Thymus (tissue), 11 donors: ENCODE data around the gene COL4A2. TPM values are rescaled to one million over a fixed set of nuclear protein-coding genes. Genes with fewer than 3 reads are reported as not detected.

Experiments
- DNase-seq, 9 donors: peaks; one replicate each; pipeline ENCODE4 v3.0.0-alpha.2; 2013; ENCODE audit warnings: low spot score in 9 of 9, low read depth in 6 of 9, missing footprints in 1 of 9
- H3K27ac ChIP-seq, 2 donors: one replicate each; pipeline ENCODE4 v1.5.1; 2013; ENCODE audit warnings: control low read depth in 1 of 2, low read depth in 1 of 2, low read length in 1 of 2, mild to moderate bottlenecking in 1 of 2, moderate library complexity in 1 of 2
- H3K27me3 ChIP-seq, 2 donors: one replicate each; pipeline ENCODE4 v1.5.1; 2013; ENCODE audit warnings: low read length in 1 of 2; ENCODE audit not compliant: control insufficient read depth in 2 of 2, insufficient read depth in 1 of 2
- H3K36me3 ChIP-seq, 2 donors: one replicate each; pipeline ENCODE4 v1.5.1; 2013; ENCODE audit warnings: low read length in 1 of 2, mild to moderate bottlenecking in 1 of 2, moderate library complexity in 1 of 2; ENCODE audit not compliant: control insufficient read depth in 2 of 2, insufficient read depth in 2 of 2
- H3K4me1 ChIP-seq, 2 donors: one replicate each; pipeline ENCODE4 v1.5.1; 2013; ENCODE audit warnings: low read length in 2 of 2; ENCODE audit not compliant: control insufficient read depth in 2 of 2, insufficient read depth in 2 of 2
- H3K4me3 ChIP-seq, 2 donors: one replicate each; pipeline ENCODE4 v1.5.1; 2013; ENCODE audit warnings: low read length in 2 of 2, control low read depth in 1 of 2, mild to moderate bottlenecking in 1 of 2
- H3K9me3 ChIP-seq, 2 donors: one replicate each; pipeline ENCODE4 v1.5.1; 2013; ENCODE audit warnings: low read length in 1 of 2, mild to moderate bottlenecking in 1 of 2; ENCODE audit not compliant: control insufficient read depth in 2 of 2, insufficient read depth in 1 of 2
- WGBS: extraction: QIAGEN DNeasy Blood & Tissue Kit; methylation state at CpG from one replicate; pipeline ENCODE4 v1.1.7; 2013; 5-methylcytosine and 5-hydroxymethylcytosine counted together
- polyA plus RNA-seq: library from polyadenylated mRNA; stranded (reverse); fragments of 200-250 nt; gene quantifications from one replicate; pipeline ENCODE4 v1.2.3, GENCODE V29; 2013
- total RNA-seq: library from RNA; stranded (reverse); fragments of 120-200 nt; gene quantifications from one replicate; pipeline ENCODE4 v1.2.4, GENCODE V29; 2013
- donor health status: healthy.

COL4A2 gene
- total and polyA plus RNA-seq, 2 donors, result 47.2 to 63.1 TPM

- 92% methylated on average over 7 of the region's 7 CpGs for WGBS
- H3K27me3 ChIP-seq, result peaks cover 0 to 2% of the 10 kb centered on the region in 2 donors
- no peak for DNase-seq
- H3K9me3 ChIP-seq, result no peaks in the 10 kb centered on the region
- H3K4me1 ChIP-seq, result peaks cover 0 to 3% of the 10 kb centered on the region in 2 donors
- no peaks in the 10 kb centered on the region for H3K36me3 ChIP-seq
- no peak overlapping the region for H3K27ac ChIP-seq
- no peak overlapping the region for H3K4me3 ChIP-seq
These were observed 52.8 kb downstream of the COL4A2 start for GRCh38 chr13:110359840-110360301.

GRCh38 chr13:110360598-110360997, 53.5 kb downstream of the COL4A2 start:
- Histone ChIP-seq H3K4me3 (no peak overlapping the region), H3K27ac (no peak overlapping the region), H3K36me3 (no peaks in the 10 kb centered on the region), H3K4me1 (peaks cover 0 to 3% of the 10 kb centered on the region in 2 donors), H3K9me3 (no peaks in the 10 kb centered on the region), H3K27me3 (peaks cover 0 to 2% of the 10 kb centered on the region in 2 donors)
- no peak for DNase-seq
- 92% methylated on average over 11 of the region's 11 CpGs for WGBS

DNA sequence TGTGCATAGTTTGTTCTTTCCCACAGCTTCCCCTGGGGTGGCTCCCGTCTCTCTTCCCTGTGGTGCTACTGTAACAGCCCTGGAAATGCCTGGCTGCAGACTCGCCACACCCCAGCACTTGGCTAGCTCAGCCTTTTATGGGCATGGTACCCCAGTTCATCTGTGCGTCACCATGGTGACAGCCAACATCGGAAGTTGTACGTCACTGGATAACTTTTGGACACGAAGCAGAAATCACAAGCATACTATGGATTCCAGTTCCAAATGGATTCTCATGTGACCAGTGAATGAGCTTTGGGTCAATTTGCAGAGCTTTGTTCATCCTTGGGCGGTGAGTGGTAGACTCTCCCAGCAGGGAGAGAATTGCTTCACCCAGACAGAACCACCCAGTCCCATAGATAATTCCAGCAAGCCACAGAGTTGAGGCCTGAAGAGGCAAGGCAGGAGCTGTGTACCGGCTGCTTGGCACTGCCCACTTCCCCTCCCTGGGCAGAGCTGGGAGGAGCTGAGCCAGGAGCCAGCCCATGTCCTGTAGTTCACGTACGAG, 54.4 kb downstream of the COL4A2 start:
- H3K4me1 ChIP-seq, result peaks cover 0 to 3% of the 10 kb centered on the region in 2 donors
- H3K27ac ChIP-seq, result no peak overlapping the region
- no peaks in the 10 kb centered on the region for H3K36me3 ChIP-seq
- no peak for DNase-seq
- WGBS, result 69% methylated on average over 10 of the region's 10 CpGs
- H3K9me3 ChIP-seq, result no peaks in the 10 kb centered on the region
- peaks cover 0 to 2% of the 10 kb centered on the region in 2 donors for H3K27me3 ChIP-seq
- no peak overlapping the region for H3K4me3 ChIP-seq

GRCh38 chr13:110363010-110363409, 55.9 kb downstream of the COL4A2 start:
- Histone ChIP-seq H3K4me1 (peaks cover 0 to 3% of the 10 kb centered on the region in 2 donors), H3K27ac (no peak overlapping the region), H3K9me3 (no peaks in the 10 kb centered on the region), H3K4me3 (no peak overlapping the region), H3K36me3 (no peaks in the 10 kb centered on the region), H3K27me3 (peaks cover 0 to 2% of the 10 kb centered on the region in 2 donors)
- DNase-seq, result no peak
- 89% methylated on average over 8 of the region's 8 CpGs for WGBS

DNA sequence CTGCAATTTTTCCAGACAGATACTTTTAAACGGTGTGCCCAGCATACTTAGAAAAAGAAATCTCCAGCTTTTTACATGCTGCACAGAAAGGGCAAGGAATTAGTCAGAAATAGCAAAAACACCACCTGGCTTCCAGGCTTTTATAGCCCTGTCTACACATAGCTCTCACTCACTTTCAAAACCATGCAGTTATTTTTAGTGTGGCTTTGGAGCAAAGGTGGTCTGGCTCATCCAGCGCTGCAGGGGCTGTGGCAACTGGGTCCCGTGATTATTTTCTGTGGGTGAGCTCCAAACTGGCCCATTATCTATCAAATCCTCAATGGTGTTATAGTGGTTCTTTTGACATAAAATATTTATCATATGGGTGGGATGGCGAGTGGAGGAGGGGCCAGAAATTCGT, 57.0 kb downstream of the COL4A2 start:
- WGBS, result 93% methylated on average over 5 of the region's 5 CpGs
- H3K36me3 ChIP-seq, result no peaks in the 10 kb centered on the region
- H3K4me3 ChIP-seq, result no peak overlapping the region
- no peaks in the 10 kb centered on the region for H3K9me3 ChIP-seq
- H3K27me3 ChIP-seq, result peaks cover 0 to 2% of the 10 kb centered on the region in 2 donors
- no peak for DNase-seq
- peaks cover 0 to 3% of the 10 kb centered on the region in 2 donors for H3K4me1 ChIP-seq
- no peak overlapping the region for H3K27ac ChIP-seq

- Histone ChIP-seq H3K4me1 (no peaks in the 10 kb centered on the region), H3K36me3 (no peaks in the 10 kb centered on the region), H3K27me3 (peaks cover 0 to 2% of the 10 kb centered on the region in 2 donors), H3K4me3 (no peak overlapping the region), H3K9me3 (no peaks in the 10 kb centered on the region), H3K27ac (no peak overlapping the region)
- 86% methylated on average over 3 of the region's 3 CpGs for WGBS
- no peak for DNase-seq
These were observed 58.8 kb downstream of the COL4A2 start for GRCh38 chr13:110365876-110366275.

GRCh38 chr13:110366733-110367132, 59.6 kb downstream of the COL4A2 start:
- no peak for DNase-seq
- H3K27ac ChIP-seq, result no peak overlapping the region
- no peaks in the 10 kb centered on the region for H3K36me3 ChIP-seq
- no peak overlapping the region for H3K4me3 ChIP-seq
- peaks cover 0 to 3% of the 10 kb centered on the region in 2 donors for H3K27me3 ChIP-seq
- no peaks in the 10 kb centered on the region for H3K9me3 ChIP-seq
- H3K4me1 ChIP-seq, result no peaks in the 10 kb centered on the region
- WGBS, result 92% methylated on average over 3 of the region's 3 CpGs

DNA sequence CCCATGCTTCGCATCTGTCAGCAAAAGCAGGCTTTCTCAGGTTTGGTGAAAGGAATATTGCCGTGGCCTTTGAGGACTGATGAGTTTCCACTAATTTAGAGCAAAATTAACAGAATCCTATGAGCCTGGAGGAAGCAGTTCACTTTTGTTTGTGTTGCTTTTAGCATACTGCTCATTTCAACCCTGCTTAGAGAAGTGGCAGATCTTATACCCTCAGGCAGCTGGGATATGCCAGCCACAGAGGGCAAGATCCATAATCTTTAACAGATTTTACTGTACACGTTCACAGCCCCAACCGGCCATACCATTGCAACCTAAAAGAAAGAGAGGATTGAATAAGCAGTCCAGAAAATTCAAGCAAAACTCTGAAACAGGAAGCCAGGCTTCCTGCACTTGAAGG, 60.5 kb downstream of the COL4A2 start:
- no peaks in the 10 kb centered on the region for H3K9me3 ChIP-seq
- no peaks in the 10 kb centered on the region for H3K36me3 ChIP-seq
- no peak for DNase-seq
- no peak overlapping the region for H3K4me3 ChIP-seq
- peaks cover 0 to 3% of the 10 kb centered on the region in 2 donors for H3K27me3 ChIP-seq
- no peak overlapping the region for H3K27ac ChIP-seq
- 59% methylated on average over 4 of the region's 4 CpGs for WGBS
- H3K4me1 ChIP-seq, result no peaks in the 10 kb centered on the region

DNA sequence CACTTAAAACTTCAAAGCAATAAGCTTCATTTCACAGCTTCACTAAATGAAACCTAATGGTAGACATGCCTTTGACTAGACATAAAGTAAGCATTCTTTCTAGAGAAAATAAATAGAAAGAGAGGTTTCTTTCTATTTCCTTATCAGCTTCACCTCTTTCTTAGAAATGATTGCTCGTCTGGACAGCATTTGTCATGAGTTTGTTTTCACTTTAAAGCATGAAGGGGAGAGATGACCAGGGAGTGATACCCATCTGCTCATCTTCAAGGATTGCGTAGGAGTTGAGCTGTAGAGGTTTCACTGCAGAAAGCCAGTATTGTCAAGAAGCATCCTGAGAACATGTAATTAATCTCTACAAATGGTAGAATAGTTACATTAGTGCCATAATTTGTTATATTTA, 61.3 kb downstream of the COL4A2 start:
- Histone ChIP-seq H3K4me3 (no peak overlapping the region), H3K4me1 (no peaks in the 10 kb centered on the region), H3K27ac (no peak overlapping the region), H3K36me3 (no peaks in the 10 kb centered on the region), H3K9me3 (no peaks in the 10 kb centered on the region), H3K27me3 (peaks cover 0 to 3% of the 10 kb centered on the region in 2 donors)
- no peak for DNase-seq
- WGBS, result 96% methylated on average over 2 of the region's 2 CpGs
